Measurements from ENCODE around the gene SCNN1A. TPM values are rescaled to one million over a fixed set of nuclear protein-coding genes. Genes with fewer than 3 reads are reported as not detected.
A peak's percentile ranks its signal among the peaks of the same experiment; 100 is the strongest.
"Not testable (repeated sequence)": the region's sequence is repeated elsewhere in the genome, so short reads cannot be mapped to it uniquely, and the experiment has no call there.

SCNN1A gene
- total RNA-seq, 1 experiment from 2014 or later = 0.69 TPM

DNA sequence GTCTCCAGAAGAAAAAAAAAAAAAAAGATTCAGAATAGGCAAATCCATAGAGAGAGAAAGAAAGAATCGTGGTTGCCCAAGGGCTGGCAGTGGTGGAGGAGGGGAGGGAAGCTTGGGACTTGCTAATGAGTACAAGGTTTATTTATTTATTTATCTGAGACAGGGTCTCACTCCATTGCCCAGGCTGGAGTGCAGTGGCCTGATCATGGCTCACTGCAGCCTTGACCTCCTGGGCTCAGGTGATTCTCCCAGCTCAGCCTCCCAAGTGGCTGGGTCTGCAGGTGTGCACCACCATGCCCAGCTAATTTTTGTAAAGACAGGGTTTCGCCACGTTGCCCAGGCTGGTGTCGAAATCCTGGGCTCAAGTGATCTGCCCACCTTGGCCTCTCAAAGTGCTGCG is 23.7 kb downstream of the SCNN1A start:
- DNase-seq (ENCODE audit: low read depth) = no peak

- no peak for DNase-seq (ENCODE audit: low read depth)
Observed at GRCh38 chr12:6347367-6348338, 27.7 kb downstream of the SCNN1A start.

- no peak for DNase-seq (ENCODE audit: low read depth)
Observed at GRCh38 chr12:6346942-6347341, 28.4 kb downstream of the SCNN1A start.

DNA sequence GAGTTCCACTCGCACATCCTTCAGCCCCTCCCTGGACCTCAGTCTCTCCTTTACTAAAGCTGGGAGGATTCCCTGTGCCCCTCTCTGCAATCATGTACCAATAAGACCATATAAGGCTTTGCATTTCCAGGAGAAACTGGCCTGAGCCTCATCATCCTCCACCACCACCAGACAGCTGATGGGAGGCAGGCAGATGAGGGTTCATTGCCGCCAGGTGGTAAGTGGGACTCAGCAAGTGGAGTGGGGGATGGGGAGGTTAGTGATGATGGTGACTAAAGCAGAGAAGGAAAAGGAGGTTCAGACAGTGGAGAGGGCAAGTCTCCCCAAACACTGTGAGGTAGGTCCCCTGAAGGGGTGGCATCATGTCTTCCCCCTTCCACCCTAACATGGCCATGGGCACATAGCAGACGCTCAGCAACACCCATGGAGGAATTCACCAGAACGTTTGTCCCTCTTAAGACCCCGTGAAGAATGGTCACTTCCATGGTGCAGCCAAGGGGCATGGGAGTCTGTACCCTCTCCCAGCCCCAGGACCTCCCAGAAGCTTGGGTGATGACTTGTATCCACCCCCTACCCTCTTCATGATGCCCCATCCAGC is 29.0 kb downstream of the SCNN1A start:
- DNase-seq (ENCODE audit: low read depth) = peak; percentile 58

DNA sequence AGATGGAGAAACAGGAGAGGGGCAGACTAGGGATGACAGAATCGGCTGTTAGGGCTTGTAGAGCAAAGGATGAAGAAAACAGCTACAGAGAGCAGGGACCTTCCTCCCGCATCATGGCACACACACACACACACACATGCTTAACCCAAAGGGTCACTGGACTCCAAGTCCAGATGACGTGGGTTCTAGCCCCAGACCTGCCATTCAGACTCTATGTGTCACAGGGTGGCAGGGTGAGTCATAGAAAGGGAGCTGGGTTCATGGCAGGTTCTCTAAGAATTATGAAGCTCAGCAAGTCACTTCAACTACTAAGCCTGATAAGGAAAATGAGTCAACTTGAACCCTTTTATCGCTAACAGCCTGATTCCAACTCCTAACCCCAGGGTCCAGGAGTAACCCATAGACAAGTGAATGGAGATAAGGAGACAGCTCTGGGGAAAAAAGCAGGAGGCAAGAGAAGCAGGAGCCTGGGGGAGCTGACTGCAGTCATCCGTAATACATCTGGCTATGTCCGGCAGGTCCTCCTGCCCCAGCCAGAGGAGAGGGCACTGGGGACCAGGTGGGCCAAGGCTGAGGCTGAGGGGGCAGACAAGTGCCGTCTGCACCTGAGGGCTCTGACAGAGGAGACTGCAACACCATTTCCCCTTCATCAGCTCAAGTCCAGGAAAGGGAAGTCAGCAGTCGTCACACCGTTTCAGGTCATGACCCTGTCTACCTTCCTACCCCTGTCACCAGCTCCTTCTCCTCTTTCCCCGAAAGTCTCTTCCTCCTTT is 29.9 kb downstream of the SCNN1A start:
- DNase-seq (ENCODE audit: low read depth) = peak; percentile 95

- DNase-seq (ENCODE audit: low read depth) = not testable (repeated sequence)
Observed at GRCh38 chr12:6344101-6344660, 31.2 kb downstream of the SCNN1A start.

GRCh38 chr12:6343518-6343917 is 31.8 kb downstream of the SCNN1A start:
- DNase-seq (ENCODE audit: low read depth) = peak; percentile 68

GRCh38 chr12:6342140-6342889 is 33.0 kb downstream of the SCNN1A start:
- no peak for DNase-seq (ENCODE audit: low read depth)

DNA sequence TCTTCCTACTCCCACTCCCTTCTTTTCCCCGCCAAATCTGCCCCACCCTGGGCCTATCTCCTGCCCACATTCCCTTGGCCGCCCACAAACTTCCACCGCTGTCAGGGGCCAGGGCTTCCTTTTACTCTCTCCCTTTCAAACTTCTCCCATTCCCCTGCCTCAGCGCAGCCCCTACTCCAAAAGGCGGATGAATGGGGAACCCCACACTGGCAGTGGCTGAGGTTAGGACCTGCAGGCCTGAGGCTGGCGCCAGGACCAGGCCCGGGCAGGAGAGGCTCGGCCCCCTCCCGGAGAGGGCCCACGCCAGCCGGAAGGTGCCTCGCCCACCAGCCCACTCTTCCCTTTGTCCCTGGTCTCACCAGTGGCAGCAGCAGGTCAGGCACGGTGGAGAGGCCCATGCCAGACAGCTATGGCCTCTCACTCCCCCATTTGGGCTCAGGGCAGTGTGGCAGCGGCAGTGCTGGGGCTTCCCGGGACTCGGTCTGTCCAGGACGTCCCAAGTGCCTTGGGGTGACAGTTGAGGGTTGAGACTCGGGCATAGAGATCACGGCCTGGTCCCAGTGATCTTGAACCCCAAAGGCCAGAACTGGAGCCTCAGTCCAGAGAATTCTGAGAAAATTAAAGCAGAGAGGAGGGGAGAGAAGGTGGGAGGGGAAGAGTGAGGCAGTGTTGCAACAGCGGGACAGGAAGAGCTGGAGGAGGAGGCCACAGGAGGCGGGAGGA is 33.8 kb downstream of the SCNN1A start, which contains the start of gene TNFRSF1A:
TNFRSF1A (minus strand) TSS at position 660 of the 723 bp plus-strand sequence; CDS start at position 398, 262 bp downstream.
- DNase-seq (ENCODE audit: low read depth) = peak; percentile 84

DNA sequence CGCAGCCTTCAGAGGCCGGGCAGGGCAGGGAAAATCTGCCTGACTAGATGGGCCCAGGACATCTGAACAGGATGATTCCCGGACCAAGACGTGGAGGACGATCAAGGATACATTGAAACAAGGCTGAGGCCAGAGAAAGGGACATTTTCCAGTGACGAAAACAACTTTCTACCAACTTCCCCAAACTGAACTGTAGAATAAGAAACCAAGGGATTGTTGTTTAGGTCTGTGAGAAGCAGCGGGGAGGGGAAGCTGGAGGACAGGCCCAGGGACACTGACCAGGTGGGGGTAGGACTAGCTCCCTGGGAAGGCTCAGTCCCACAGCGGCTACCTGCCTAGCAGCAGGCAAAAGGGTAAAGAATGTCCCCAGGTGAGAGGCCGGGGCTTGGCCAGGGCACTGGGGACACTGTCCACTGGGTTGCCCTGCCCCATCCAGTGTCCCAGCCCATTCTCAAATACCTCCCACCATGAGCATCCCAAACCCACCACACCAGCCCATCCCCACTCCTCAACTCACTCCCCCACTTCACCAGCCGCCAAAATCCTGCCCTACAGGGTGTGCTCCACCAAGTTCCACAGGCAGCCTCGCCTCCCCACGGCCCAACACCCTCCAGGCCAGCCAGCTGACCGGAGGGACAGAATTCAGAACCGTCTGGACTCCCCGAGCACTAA is 34.5 kb downstream of the SCNN1A start:
- no peak for DNase-seq (ENCODE audit: low read depth)

DNA sequence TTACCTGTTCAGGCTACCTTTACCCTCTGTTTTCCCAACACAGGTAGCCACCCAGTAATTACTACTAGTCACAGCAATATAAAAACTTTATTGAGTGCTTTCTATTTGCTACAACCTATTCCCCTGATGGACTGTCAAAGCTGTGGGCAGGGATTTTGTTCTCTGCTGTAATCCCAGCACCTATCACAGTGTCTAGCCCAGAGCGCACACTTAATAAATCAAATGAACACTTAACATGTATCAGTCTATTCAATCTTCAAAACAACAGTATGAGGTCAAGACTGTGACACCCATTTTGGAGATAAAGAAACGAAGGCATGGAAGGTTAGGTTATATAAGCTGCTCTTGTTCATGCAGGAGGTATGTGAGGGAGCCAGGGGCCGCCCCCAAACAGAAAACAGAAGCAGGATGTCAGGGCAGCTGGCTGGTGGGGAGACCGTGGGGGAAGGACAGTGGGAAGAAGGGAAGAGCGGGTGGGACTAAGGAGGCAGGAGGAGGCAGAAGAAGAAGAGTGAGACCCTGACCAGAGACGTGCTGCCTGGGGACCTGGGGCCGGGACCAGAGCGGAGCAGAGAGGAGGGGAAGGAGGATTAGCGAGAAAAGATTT is 35.2 kb downstream of the SCNN1A start:
- peak; percentile 72 for DNase-seq (ENCODE audit: low read depth)

DNA sequence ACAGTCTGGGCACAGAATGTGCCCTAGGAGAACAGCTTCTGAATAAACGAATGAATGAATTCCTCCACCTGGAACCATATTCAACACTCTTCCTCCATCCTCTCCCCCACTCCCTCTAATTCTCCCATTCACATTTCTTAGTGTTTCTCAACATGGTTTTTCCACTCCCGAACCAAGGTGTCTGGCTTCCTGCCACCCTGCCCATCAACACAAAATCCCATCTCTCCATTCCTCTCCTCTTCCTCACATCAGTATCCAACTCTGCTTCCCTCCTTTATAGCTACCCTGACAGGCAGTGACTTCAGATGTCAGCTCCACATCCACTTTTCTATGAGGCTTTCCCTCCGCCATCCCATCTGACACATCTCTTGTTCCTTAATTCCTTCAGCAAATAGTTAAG is 36.4 kb downstream of the SCNN1A start:
- DNase-seq (ENCODE audit: low read depth) = no peak

- DNase-seq (ENCODE audit: low read depth) = not testable (repeated sequence)
Observed at GRCh38 chr12:6338536-6338935, 36.8 kb downstream of the SCNN1A start.

GRCh38 chr12:6337958-6338433 is 37.4 kb downstream of the SCNN1A start:
- no peak for DNase-seq (ENCODE audit: low read depth)

GRCh38 chr12:6336889-6337853 is 38.2 kb downstream of the SCNN1A start:
- peak; percentile 64 for DNase-seq (ENCODE audit: low read depth)

- peak; percentile 100 for DNase-seq (ENCODE audit: low read depth)
Observed at GRCh38 chr12:6336079-6336888, 39.1 kb downstream of the SCNN1A start.

Measured in LHCN-M2 (cell line).